Activated CD4-positive, alpha-beta T cell treated with anti-CD3 and anti-CD28 coated beads for 24 hours (primary cell): Measurements from ENCODE around the gene HNF1B.

Experiments used
- DNase-seq, 2 donors: peaks; one replicate each; pipeline ENCODE4 v3.0.0-alpha.2; 2020; ENCODE audit warnings: low read depth in 2 of 2

The HNF1B gene

DNA sequence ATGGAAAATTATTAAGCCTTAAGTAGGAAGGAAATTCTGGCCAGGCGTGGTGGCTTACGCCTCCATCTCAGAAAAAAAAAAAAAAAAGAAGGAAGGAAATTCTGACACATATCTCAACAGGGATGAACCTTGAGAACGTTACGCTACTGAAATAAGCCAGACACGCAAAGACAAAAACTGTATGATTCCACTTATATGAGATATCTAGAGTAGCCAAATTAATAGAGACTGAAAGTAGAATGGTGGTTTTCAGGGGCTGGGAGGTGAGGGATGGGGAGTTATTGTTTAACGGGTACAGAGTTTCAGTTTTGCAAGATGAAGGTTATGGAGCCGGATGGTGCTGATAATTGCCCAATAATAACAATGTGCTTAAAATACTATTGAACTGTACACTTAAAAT is 16.2 kb upstream of the HNF1B start:
- no peak for DNase-seq

DNA sequence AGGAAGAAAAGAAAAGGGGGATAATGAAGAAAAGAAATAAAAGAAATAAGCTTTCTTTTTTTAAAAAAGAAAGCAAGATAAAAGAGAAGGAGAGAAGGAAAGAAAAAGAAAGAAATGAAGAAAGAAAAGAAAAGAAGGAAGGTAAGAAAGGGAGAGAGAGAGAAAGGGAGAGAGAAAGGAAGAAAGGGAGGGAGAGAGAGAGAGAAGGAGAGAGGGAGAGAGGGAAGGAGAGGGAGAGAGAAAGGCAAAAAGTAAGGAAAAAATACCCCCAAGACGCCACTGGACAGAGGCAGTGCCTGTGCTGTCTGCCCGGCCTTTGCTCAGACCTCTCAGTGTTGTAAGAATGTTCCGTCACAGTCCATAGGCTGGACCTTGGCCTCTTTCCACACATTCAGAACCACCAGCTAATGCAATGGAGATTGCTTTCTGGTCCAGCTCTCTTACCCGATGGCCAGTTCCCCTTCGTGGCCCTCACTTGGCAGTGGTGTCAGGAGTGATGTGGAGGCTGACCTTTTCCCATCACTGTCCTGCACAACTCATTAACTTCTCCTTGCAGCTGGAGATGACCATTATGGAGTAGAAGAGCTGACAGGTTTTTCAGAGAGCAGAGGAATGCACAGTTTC is 14.3 kb upstream of the HNF1B start:
- DNase-seq = no peak

DNA sequence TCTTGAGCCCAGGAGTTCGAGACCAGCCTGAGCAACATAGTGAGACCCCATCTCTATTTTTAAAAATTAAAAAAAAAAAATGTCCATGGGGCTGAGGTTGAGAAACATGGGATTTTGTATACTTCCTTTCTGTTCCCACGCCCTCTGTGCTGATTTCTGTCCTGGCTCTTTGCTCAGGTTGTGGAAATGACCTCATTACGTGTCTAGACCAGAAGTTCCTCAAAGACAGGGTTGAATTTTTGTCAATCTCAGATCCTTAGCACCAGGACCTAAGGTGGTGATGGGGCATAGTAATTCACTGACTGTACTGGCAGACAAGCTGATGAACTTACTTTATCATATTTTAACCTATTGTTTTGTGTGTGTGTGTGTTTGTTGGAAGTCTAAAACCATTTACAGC is 11.2 kb upstream of the HNF1B start:
- no peak for DNase-seq

DNA sequence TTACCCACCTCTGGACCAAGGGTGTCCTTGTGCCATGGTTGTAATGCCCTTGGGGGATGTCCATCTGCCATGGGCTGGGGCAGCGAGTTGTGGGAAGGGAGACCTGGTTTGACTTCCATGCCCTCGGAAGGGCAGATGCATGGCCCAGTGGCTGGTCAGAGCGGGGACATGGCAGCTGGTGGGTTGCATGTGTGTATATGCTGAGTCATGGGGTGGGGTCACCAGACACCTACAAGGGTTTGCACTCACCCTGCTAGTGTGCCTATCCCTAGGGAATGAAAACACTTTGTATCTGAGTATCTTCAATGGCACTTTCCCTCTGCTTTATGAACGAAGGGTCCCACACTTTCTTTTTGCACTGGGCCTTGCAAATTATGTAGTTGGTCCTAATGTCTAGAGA is 10.6 kb upstream of the HNF1B start:
- DNase-seq = no peak

DNA sequence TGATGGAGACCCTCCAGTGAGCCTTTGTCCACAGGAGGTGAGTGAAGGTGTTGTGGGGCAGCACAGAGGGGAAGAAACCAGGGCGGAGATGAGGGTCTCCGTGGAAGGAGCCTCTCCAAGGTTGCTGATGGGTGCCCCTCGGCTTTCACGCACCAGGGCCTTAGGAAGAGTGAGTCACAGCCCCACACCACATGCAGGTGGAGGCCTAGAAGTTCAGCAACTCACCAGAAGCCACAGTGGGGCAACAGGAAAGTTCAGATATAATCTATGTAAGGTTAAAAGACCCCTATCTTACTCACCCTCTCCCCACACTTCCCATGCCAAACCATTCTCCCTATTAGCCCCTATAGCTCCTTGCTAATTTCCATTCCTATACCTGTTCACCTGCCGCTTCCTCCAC is 9.5 kb upstream of the HNF1B start:
- no peak for DNase-seq

DNA sequence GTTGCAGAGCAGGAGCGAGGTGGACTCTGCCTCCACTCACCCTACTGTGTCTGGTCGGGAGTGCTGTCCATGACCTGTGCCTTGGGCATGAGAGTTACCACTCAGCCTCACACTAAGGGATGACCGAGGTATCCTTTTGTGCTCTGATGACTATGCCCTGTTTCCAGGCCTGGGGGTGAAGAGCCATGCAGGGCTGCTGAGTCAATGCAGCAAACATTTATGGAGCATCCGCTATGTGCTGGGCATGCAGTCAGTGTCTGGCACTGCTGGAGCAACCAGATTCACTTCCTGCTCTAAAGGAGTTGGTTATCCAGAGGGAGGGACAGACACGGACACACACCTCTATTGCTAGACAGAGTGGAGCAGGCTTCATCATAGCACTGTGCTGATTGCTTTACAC is 7.6 kb upstream of the HNF1B start:
- no peak for DNase-seq

DNA sequence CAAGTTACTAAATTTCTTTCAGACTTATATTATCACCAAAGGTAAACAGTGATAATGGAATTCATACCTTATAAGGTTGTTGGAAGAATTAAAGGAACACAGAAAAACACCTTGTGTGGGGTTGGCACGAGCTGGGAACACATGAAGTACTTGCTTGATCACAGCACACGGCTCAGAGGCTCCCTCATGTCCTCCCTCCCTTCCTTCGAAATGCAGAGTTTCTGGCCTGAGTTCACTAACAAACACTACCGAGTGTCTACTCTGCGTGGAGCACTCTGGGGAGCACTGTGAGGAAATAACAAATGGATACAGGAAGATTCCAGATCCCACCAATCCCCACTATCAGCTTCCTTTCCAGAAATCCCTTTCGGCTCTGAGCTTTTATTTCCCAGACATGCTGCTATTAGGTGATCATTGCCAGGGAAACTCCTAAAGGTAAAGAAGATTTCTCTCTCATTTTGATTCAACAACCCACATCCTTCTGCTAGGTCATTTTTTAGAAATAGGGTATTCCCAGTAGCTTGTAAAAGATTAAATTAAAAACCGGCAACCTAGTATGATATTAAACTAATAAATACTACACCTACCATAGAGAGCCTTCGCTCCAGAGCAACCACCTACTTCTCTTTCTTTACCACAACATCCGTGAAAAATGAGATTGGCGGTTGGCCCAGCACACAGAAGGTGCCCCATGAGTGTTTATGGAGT is 6.1 kb upstream of the HNF1B start:
- DNase-seq = no peak

DNA sequence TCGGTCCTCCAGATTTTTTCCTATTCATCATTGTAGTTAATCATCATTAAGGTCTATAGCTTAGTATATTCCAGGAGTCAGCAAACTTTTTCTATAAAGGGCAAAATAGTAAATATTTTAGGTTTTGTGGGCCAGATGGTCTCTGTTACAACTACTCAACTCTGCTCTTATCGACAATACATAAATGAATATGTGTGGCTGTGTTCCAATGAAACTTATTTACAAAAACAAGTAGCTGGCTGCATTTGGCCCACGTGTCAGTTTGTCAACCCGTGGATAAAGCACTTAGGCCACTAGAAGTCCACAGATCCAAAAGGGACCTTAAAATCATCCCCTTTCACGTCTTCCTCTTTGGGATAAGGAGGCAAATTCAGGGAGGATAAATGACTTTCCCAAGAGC is 5.4 kb upstream of the HNF1B start:
- DNase-seq = no peak

DNA sequence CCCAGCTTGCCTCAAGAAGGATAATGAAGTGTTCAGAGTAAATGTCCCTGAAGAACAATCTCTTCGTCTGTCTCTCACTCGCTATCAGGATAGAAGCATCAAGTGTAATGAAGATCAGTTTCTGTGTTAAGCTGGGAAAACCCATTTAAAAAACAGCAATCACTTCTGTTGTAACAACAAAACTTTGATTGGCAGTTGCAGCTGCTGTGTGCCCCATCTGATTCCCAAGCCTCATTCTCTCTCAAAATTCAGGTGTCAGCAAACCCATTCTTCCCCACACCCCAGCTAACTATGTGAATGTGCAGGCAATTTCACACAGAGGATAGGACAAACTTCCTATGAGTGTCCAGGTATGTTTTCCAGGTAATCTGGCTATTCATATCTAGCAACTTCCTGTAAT is 2.4 kb upstream of the HNF1B start:
- no peak for DNase-seq

DNA sequence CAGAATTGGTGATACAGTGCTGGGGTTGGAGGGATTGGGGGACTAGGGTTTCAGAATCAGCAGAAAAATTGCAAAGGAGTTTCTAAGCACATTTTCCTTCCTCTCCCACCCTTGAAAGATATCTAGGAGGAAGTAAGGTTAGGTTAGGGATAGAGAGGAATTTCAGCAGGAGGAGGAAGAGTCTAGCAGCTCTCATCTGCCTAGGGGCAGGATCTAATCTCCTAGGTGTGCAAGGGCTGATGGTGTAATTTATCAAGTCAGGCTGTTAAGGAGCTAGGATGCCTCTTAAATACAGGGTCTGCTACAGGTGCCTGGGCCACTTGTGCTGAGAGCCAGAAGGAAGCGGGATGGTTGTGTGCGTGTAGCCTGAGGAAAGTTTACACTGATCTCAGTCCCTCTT is 1.8 kb upstream of the HNF1B start:
- no peak for DNase-seq

DNA sequence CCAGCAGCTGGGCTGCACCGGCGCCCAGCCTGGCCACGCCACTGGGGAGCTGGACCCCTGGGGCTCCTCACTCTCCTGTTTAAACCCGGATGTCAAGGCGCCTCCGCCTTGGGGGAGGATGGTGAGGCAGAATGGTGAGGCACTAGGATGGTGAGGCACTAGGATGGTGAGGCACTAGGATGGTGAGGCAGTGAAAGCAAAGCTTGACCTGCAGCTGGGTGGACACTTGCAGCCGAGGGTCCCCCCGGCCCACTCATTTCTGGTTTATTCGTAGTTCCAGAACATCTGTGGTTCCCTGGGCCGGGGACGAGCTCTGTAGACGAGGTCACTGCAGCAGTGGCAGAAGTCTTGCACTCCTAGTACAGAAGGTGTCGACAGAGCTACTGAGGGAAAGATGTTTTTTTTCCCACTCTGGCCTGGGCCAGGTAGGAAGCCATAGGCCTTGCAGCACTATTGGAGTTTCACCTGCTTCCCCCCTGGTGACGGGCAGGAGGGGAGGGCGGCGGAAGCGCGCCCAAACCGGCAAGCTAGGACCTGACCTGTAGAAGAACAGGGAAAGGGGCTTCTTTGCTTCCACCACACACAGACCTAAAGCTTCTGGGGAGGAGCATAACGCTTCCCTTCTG is 1.1 kb upstream of the HNF1B start:
- DNase-seq = no peak

DNA sequence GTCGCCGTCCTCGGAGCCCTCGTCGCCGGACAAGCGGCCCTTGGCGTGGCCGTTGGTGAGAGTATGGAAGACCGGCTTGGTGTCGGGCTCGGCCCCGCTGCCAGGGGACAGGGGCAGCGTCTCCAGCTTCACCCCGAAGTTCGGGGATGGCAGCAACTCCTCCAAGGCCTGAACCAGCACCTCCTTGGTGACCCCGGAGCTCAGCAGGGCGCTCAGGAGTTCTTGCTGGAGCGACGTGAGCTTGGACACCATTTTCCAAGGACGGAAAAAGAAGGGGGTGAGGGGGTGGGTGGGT is 279 bp downstream of the HNF1B start:
- DNase-seq = no peak

DNA sequence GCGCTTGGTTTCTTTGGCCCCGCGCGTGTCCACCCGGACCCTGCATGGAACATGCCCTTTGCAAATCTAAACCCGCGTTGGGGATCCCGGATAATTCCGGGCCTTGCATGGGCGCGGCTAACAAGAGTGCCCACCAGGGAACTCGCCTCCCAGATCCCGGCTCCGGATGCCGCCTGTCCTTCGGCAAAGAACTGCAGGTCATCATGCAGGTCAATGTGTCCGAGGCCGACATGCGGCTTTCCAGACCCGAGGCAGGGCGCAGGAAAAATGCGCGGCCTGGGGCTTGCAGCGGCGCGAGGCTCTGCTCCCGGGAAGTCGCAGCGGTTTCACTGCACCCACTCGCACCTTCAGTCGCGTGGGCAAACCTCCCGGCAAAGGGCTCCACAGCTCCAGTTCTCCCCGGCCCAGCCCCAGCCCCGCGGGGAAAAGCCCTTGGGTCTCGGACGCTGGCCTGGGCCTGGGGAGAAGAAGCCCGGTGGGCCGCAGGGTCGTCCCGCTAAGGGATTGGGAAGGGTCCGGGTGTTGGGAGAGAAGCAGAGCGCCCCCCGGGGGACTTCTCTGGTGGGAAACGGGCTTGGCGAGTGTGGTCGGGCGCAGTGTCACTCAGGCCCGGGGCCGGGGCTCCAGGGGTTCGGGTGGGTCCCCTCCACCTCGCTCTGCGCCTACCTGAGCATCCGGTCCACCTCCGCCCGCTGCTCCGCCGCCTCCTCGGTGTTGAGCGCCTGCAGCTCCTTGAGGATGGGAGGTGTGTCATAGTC is 805 bp downstream of the HNF1B start:
- no peak for DNase-seq

DNA sequence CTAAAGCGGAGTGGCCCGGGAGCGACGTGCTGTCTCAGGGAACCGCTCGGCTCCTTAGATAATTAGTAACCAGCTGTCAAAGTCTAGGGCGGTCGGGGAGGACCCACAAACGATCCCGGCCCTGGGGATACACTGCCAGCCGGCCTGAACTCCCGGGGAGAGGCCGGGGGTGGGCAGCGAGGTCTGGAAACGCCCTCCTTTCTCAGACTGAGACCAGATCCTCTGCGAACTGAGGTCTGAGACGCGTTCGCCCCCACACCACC is 1.3 kb downstream of the HNF1B start:
- no peak for DNase-seq

DNA sequence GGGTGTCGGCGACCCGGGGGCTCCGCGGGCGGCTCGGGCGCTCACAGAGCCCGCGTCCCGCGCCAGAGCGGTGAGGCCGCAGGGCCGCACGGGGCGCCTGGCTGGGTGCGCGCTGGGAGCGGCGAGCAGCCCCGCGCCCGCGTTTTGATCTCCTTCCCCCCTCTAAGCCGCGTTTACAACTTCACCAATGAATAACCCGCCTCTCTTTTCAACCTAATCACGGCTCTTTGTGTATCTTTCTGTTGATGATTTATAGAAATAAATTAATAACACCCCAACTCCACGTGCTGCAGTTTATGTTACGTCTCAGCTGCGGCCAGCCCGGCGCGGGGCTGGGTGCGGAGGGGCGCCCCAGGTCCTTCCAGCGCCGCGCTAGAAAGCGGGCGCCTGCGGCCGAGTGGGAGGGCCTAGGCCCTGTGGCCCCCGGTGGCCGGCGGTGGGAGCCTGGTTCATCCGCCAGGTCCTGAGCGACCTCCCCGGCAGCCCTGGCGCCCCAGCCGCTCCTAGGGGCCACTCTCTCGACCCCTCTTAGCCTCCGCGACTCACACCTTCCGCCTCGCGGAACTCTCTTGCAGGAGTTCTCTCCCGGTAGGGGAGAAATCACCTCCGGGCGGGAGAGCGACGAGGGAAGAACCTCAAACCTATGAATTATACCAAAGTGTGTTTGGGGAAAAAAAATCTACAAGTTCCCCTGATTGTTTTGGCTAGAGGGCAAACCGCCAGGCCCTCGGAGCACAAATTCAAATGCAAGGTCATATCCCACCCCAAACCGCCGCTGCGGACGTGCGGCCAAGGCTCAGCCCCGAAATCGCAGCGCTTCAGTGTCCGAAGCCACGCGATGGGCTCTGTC is 1.9 kb downstream of the HNF1B start:
- DNase-seq = no peak

DNA sequence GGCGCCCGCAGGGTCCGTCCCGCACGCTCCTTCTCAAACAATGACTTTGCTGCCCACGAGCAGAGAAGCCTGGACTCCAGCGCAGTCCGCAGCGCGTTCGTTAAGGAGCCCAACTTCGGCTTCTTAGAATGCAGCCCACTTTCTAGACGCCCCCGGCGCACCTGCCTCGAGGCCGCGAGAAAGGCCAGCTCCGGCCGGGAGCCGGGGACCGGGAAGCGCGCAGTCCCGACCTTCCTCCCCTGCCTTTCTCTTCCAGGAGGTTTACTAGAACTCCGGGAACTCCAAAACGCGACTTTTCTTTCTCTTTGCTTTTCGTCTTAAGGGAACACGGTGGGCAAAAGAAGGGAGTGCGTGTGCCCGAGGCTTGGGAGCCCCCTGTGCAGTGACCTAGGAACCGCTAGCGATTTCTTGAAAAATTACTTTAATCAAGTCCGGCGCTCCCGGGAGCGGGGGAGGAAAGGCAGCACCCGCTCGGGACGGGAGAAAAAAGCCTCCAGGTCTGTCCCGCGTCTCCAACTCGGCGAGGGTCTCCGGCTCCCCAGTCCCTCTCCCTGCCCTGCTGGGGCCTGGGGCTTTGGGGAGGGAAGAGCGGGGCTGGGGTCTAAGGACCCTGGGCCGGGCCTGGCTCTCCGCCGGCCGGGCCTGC is 2.6 kb downstream of the HNF1B start:
- DNase-seq = no peak

DNA sequence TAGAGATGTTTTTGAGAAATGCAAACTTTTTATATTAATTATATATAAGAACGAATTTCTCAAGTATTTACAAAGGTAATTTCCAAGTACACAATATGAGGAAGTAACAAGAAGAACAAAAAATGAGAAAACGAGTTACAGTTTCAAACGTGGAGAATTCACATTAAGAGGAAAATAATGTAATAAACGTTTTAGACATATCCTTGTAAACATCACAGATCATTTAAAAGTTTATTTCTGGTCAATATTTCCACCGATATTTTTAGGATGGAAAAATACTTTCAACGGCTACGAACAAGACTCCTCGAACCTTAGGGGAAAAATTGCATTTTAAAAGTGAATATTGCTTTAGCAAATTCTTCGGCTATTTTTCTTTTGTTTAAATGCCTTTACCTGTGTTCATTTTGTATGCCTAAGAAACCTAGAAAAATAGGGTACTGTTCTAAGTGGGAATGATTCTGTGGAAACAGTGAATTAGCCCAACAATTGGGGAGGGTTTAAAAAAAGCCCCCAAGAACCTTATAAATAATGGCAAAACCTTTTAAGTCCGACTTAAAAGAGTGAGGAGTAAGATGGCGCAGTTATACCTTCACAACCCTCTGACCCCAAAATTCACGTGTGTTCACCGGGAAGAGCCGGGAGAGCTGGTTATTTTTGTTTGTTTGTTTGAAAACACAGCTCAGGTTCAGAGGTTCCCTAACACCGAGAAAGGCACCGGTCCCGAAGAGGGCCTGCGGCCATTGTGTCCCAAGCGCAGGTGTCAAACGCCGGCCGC is 3.3 kb downstream of the HNF1B start:
- no peak for DNase-seq

DNA sequence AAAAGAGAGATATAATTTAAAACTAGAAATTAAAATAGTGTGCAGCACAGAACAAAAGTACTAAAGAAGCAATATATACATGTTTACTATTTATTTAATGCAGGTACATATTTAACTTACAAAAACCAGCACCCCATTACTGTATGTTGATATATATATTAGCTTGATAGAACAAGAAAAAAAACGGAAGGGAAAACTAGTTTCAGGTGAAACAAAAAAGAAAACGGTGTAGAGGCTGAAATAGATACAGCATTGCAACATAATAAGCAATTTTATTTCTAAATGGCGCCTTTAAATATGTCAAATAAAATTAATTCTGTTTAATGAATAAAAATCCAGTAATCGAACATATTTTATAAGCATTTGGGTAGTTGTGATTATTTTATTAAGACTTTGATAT is 3.9 kb downstream of the HNF1B start:
- no peak for DNase-seq

DNA sequence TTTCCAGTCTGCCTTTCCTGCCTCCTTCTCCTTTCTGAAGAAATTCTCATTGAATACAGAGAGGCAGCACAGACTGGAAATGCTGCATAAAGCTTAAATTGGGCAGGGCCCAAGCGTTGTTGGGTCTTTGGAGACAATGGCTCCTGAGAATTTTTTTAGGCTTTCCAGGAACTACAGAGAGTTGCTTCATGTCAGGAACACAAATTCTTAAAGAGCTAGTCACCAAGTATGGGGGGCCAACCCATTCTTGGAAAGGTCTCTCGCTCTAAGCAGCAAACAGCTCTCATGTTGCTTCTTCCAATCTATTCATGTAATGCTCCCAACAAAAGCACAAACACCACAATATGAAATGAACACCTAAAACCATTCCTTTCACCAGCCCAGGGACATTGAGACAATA is 6.9 kb downstream of the HNF1B start:
- no peak for DNase-seq

DNA sequence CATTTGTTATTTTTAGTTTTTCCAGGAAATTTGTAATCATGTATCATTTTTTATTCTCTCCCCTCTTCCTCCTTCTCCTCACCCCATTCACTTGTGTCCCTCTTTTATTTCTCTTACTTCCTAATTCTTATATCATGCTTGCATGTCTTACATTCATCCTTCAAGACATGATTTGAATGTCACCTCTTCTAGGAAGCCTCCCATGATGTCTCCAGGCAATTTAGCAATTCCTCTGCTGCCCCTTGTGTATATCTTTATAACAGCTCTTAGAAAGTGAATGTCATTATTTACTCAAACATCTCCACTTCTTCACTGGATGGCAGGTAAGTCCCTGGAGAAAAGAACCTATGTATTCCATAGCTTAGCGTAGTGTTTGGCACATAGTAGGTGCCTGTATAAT is 7.8 kb downstream of the HNF1B start:
- no peak for DNase-seq

DNA sequence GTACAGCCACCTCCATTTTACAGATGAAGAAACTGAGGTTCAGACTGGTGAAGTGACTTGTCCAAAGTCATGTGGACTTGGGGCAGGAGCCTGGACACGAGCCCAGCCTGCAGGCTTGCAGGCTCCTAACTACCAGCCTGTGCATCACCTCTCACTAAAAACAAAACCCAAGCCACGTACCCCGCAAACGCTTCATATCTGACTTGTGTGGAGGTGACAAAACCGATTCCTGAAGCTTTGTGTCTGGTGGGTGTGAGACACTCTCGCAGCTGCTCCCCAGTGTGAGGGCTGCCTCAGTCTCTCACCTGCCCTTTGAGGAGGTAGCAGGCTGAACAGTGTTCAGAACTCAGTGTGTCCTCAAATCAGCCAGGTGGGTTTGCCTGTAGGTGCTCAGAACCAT is 8.4 kb downstream of the HNF1B start:
- no peak for DNase-seq
